ENCODE results near the gene RGMA. TPM values are rescaled to one million over a fixed set of nuclear protein-coding genes. Genes with fewer than 3 reads are reported as not detected.

RGMA gene
- total and polyA plus RNA-seq, 8 donors, result 4.6 to 18.5 (median 13.9) TPM

GRCh38 chr15:93059442-93059841, 29.6 kb downstream of the RGMA start:
- peaks cover 0 to 36% of the 10 kb centered on the region in 2 donors for H3K27me3 ChIP-seq
- TF ChIP-seq CTCF (IDR thresholded peaks at IDR 0.05), result no peak
- no peaks in the 10 kb centered on the region for H3K36me3 ChIP-seq
- DNase-seq, result no peak
- no peak overlapping the region for H3K4me3 ChIP-seq
- intact Hi-C loops (cut with DNase I), result no loop called here
- no peak for ATAC-seq
- no peak overlapping the region for H3K27ac ChIP-seq
- no peaks in the 10 kb centered on the region for H3K9me3 ChIP-seq
- H3K4me1 ChIP-seq, result no peaks in the 10 kb centered on the region

GRCh38 chr15:93058904-93059427, 30.0 kb downstream of the RGMA start:
- no peak for TF ChIP-seq CTCF (IDR thresholded peaks at IDR 0.05)

GRCh38 chr15:93058128-93058527, 30.9 kb downstream of the RGMA start:
- TF ChIP-seq CTCF (IDR thresholded peaks at IDR 0.05), result no peak

More at GRCh38 chr15:93058904-93059427, 30.0 kb downstream of the RGMA start:
- peak in 1 of 4 donors; percentile 40 for DNase-seq
- no peaks in the 10 kb centered on the region for H3K4me1 ChIP-seq
- no peak for ATAC-seq
- H3K4me3 ChIP-seq, result no peak overlapping the region
- H3K27me3 ChIP-seq, result peaks cover 0 to 31% of the 10 kb centered on the region in 2 donors
- H3K27ac ChIP-seq, result no peak overlapping the region
- intact Hi-C loops (cut with DNase I), result no loop called here
- H3K9me3 ChIP-seq, result no peaks in the 10 kb centered on the region
- H3K36me3 ChIP-seq, result no peaks in the 10 kb centered on the region

GRCh38 chr15:93057618-93058017, 31.4 kb downstream of the RGMA start:
- H3K27ac ChIP-seq, result no peak overlapping the region
- H3K9me3 ChIP-seq, result no peaks in the 10 kb centered on the region
- no peaks in the 10 kb centered on the region for H3K4me1 ChIP-seq
- intact Hi-C loops (cut with DNase I), result no loop called here
- no peak for ATAC-seq
- TF ChIP-seq CTCF (IDR thresholded peaks at IDR 0.05), result no peak
- H3K4me3 ChIP-seq, result no peak overlapping the region
- peaks cover 0 to 23% of the 10 kb centered on the region in 2 donors for H3K27me3 ChIP-seq
- no peaks in the 10 kb centered on the region for H3K36me3 ChIP-seq
- no peak for DNase-seq

More at GRCh38 chr15:93058128-93058527, 30.9 kb downstream of the RGMA start:
- Histone ChIP-seq H3K4me3 (no peak overlapping the region), H3K4me1 (no peaks in the 10 kb centered on the region), H3K27ac (no peak overlapping the region), H3K27me3 (peaks cover 0 to 23% of the 10 kb centered on the region in 2 donors), H3K36me3 (no peaks in the 10 kb centered on the region), H3K9me3 (no peaks in the 10 kb centered on the region)
- intact Hi-C loops (cut with DNase I), result no loop called here
- DNase-seq, result peak in 1 of 4 donors; percentile 32
- ATAC-seq, result no peak

- TF ChIP-seq CTCF (IDR thresholded peaks at IDR 0.05), result no peak
- H3K27ac ChIP-seq, result no peak overlapping the region
- H3K27me3 ChIP-seq, result peaks cover 0 to 23% of the 10 kb centered on the region in 2 donors
- H3K36me3 ChIP-seq, result no peaks in the 10 kb centered on the region
- no peaks in the 10 kb centered on the region for H3K4me1 ChIP-seq
- ATAC-seq (no peak), DNase-seq (peak in 1 of 4 donors; percentile 17)
- intact Hi-C loops (cut with DNase I), result no loop called here
- no peaks in the 10 kb centered on the region for H3K9me3 ChIP-seq
- H3K4me3 ChIP-seq, result no peak overlapping the region
Measured at GRCh38 chr15:93056836-93057235, 32.2 kb downstream of the RGMA start.
